Hypothalamus (tissue), 51 donors: ENCODE results near the gene CDADC1.

ENCODE experiments used
- DNase-seq, 51 donors: peaks; one replicate each; lab custom pipeline; 2025; lab: John Stamatoyannopoulos, UW

Gene CDADC1

GRCh38 chr13:49235856-49236431 is 11.8 kb upstream of the CDADC1 start:
- DNase-seq = no peak

DNA sequence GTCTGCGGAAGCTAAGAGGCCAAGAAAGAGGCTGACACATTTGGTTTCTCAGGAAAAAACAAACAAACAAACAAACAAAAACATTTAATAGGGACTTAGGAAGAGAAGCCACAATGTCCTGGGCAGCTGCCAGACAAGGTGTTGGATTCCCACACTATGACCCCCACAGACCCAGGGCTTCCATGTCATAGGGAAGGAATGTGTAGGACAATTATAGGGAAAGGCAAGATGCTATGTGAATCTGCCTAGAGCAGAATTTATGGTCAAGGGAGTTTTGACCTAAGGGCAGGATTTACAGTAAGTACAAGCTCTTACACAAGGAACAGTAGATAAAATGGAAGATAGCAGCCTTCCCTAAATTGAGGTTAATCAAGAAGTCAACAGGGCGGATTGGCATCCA is 9.1 kb upstream of the CDADC1 start:
- no peak for DNase-seq

DNA sequence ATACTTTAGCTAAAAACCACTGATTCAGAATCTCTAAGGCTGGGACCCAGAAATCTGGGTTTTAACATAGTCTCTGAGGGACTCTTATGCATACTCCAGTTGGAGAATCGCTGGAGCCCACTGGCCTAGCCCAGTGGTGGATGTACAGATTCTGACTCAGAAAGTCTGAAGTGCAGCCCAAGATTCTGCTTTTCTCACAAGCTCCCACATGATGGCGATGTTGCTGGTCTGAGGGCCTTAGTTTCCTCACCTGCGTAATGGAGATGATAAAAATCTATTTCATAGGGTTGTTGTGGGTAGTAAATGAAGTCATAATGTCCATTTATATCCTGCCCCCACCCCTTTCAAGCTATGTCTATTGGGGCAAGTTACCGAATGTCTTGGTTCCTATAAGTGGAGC is 7.7 kb upstream of the CDADC1 start:
- no peak for DNase-seq

GRCh38 chr13:49241296-49241695 is 6.4 kb upstream of the CDADC1 start:
- no peak for DNase-seq

GRCh38 chr13:49245101-49245500 is 2.6 kb upstream of the CDADC1 start:
- no peak for DNase-seq

- peak in 1 of 51 donors; percentile 46 for DNase-seq
Observed at GRCh38 chr13:49246850-49247642, 679 bp upstream of the CDADC1 start.

- peak in 4 of 51 donors; percentile 30 to 62 (median 34) for DNase-seq
Observed at GRCh38 chr13:49248622-49249002, 887 bp downstream of the CDADC1 start.

DNA sequence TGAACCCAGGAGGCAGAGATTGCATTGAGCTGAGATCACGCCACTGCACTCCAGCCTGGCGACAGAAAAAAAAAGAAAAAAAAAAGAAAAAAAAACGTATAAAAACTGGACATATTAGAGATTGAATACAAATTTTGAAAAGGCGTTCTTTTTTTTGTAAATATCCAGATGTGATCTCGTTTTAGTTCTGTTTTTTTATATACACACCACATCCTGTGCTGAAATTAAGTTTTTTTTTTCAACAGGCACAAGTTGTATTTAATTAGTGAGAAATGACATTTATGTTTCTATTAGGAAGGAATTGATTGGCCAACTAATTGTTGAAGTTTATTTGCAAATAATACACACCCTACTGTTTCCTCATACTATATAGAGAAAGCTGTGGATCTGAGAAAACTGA is 3.6 kb downstream of the CDADC1 start:
- no peak for DNase-seq

DNA sequence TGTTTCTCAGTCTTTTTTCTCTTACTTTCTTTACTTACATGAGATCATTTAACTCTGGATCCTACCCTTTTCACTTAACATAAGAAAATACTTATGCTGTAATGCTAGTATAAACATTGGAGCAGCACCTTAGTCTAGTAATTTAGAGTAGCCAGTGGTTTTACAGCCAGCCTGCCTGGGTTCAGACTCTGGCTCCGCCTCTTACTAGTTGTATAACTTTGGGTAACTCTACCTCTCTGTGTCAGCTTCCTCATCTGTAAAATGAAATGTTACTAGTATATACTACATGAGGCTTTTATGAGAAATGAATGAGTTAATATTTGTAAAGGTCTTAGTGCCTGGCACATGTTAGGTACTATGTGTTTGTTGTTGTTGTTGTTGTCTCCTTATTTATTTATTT is 5.6 kb downstream of the CDADC1 start:
- no peak for DNase-seq

DNA sequence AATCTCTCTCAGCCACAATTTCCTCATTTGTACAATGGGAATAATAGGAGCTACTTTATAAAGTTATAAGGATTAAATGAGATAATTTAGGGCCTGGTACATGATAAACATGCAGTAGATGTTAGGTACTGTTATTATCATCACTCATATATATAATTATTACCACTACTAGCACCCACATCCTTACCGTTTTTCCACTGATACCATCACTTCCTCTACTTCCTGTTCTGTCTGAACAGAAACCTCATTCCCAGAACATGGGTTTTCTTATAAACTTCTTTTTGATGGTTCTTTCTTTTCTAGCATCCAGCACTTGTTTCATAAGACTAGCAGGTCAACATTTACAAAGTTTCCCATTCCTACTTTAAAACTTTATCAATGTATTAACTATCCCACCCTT is 6.3 kb downstream of the CDADC1 start:
- no peak for DNase-seq

GRCh38 chr13:49256841-49257240 is 9.1 kb downstream of the CDADC1 start:
- DNase-seq = no peak

DNA sequence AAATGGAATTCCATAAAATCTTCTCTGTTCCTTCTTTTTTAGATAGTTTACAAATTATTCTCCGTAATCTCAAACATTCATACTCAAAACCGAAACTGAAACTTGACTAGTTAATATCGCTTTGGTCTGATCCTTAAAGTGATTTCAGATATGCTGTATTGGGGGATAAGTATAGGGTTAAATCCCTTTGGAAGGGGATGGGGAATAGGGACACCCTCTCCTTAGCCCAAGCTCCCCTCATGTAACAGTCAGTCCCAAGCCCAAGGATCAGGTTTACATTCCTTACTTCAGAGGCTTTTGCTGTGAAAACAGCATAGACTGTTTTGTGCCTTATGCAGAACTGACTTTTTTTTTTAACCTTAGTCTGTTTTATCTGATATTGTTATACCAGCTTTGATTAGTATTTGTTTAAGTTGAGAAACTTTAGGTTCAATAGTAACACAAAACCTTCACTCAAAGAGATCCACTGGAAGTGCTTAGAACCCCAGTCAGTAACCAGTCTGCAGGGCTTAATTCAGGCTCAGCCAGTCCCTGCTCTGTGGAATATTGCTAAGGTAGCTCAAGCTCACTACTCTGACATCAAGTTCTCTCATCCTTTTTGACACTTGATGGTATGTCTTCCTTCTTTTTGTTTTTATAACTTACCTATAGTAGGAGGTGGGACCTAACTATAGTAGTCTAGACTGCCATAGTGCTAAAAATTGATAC is 10.5 kb downstream of the CDADC1 start:
- DNase-seq = no peak

GRCh38 chr13:49259586-49259985 is 11.9 kb downstream of the CDADC1 start:
- DNase-seq = no peak

DNA sequence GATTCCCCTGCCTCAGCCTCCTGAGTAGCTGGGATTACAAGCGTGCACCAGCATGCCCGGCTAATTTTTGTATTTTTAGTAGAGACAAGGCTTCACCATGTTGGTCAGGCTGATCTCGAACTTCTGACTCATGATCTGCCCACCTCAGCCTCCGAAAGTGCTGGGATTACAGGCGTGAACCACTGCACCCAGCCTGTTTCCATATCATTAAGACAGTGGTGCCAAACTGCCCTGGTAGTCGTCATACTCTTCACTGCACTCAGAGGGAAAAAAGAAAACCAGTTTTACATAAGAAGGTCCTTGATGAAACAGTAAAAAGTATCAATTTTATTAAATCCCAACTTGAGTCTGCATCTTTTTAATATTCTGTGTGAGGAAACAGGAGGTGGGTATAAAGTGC is 14.9 kb downstream of the CDADC1 start:
- no peak for DNase-seq

DNA sequence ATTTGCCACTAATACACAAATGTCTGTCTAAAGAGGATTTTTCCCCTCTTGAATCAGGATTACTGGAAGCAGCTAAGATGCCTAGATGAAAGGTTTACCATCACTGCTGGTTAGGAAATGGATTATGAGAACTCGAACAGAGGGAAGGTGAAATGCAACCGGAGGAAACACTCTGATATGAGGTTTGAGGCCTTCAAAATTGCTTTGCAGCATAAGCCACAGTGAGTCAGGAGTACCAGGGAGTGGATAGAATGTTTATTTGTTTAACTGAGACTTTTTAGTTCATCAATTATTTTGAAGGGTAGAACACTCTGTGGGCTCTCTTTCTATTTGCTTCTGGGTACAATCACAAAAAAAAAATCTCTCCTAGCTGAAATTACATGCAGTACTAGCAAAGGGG is 18.1 kb downstream of the CDADC1 start:
- DNase-seq = no peak

GRCh38 chr13:49271264-49271663 is 23.5 kb downstream of the CDADC1 start:
- DNase-seq = no peak

DNA sequence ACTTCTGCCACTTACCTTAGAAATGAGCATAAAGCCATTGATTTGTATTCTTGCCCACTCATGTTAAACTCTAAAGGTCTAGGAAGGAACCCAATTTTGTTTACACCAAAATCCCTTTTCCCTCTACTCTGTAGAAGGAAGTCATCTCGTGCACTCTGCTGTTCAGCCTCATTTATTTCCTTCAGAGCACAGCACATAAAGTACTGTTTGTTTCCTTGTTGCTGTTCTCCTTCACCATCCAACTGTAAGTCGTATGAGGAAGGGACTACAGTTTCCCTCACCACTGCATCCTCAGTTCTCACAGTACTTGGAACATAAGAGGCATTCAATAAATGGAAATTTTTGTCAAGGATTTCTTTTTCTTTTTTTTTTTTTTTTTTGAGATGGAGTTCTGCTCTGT is 24.6 kb downstream of the CDADC1 start:
- no peak for DNase-seq

DNA sequence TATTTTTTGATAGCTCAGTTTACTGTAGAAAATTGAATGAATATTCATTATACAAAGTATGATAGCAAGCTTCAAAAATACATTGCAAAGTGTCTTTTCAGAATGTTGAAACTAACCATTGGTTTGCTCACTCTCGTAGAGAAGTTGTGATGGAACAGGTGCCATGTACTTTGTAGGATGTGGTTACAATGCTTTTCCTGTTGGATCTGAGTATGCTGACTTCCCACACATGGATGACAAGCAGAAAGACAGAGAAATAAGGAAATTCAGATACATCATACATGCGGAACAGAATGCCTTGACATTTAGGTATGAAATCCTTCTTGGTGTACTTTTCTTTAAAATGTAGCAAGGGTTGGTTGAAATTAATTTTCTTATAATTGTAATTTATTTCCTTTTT is 30.5 kb downstream of the CDADC1 start:
- no peak for DNase-seq

DNA sequence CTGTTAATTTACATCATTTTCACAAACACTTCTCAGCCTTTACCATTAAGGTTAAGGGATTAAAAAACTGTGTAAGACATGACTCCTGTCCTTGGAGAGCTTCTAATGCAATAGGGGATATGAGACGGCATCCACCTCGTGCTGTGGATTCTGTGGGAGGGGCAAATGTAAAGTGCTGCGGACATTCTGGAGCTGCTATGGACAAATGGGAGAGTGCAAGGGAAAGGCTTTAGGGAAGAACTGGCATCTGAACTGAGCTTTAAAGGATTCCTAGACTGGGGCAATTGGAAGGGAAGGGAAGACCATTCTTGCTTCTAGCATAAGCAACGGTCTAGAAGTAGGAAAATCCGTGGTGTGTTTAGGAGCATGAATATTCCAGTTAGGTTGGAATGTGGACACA is 31.4 kb downstream of the CDADC1 start:
- no peak for DNase-seq

DNA sequence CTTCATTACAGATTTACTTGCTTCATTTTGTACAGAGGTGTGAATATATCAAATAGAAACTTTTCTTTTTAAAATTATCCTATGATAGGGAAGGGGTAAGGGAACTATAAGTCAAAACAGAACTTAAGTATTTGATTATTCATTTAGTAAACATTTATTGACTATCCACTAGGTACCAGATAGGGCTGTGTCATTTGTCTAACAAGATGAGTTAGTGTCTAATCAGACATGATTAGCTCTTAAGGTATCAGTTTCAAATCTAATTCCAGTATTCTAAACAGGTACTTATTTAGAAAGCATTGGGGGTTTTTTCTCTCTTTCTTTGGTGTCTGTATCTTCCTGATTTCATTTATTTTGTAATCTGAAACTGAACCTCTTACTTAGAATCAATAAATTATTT is 32.2 kb downstream of the CDADC1 start:
- no peak for DNase-seq

- DNase-seq = no peak
Observed at GRCh38 chr13:49287995-49288394, 40.3 kb downstream of the CDADC1 start.

DNA sequence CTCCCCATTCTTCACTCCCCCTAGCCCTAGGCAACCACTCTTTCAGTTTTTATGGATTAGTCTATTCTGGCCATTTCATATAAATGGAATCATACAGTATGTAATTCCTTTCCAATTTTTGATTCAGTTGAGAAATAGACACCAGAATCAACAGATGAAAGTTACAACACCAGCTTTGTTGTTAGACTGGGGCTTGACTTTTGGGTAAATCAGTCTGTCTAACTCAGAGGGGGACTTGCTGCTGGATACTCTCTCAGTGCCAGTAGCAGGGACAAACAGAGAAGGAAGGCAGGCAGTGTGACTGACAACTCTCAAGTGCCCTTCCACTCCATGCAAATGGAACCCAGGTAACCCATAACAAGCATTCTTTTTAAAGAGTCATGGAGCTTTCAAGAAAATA is 40.7 kb downstream of the CDADC1 start:
- no peak for DNase-seq
